Dendritic cell treated with granulocyte-macrophage colony-stimulating factor and Interleukin-4, amounts not matched to agents 40 ng/mL and 50 ng/mL, for 4 days (primary cell): ENCODE measurements around the gene IGSF9B.

Experiments used
- H3K27ac Mint-ChIP-seq: one replicate; pipeline ENCODE4 v1.8.0; 2022; ENCODE audit warnings: mild to moderate bottlenecking, mixed read lengths
- H3K27me3 Mint-ChIP-seq: one replicate; pipeline ENCODE4 v1.8.0; 2022; ENCODE audit warnings: mild to moderate bottlenecking, mixed read lengths
- H3K36me3 Mint-ChIP-seq: one replicate; pipeline ENCODE4 v1.8.0; 2022; ENCODE audit warnings: low read depth, mixed read lengths
- H3K4me1 Mint-ChIP-seq: one replicate; pipeline ENCODE4 v1.8.0; 2022; ENCODE audit warnings: low read depth, mixed read lengths
- H3K4me3 Mint-ChIP-seq: one replicate; pipeline ENCODE4 v1.8.0; 2022; ENCODE audit warnings: mild to moderate bottlenecking, moderate library complexity, mixed read lengths
- H3K9me3 Mint-ChIP-seq: one replicate; pipeline ENCODE4 v1.8.0; 2022; ENCODE audit warnings: mixed read lengths
- intact Hi-C: fragments of 100-400 bp; cut with micrococcal nuclease; formaldehyde crosslinking; loops from one replicate; pipeline ENCODE4 v1.15.0; 2022

The IGSF9B gene

DNA sequence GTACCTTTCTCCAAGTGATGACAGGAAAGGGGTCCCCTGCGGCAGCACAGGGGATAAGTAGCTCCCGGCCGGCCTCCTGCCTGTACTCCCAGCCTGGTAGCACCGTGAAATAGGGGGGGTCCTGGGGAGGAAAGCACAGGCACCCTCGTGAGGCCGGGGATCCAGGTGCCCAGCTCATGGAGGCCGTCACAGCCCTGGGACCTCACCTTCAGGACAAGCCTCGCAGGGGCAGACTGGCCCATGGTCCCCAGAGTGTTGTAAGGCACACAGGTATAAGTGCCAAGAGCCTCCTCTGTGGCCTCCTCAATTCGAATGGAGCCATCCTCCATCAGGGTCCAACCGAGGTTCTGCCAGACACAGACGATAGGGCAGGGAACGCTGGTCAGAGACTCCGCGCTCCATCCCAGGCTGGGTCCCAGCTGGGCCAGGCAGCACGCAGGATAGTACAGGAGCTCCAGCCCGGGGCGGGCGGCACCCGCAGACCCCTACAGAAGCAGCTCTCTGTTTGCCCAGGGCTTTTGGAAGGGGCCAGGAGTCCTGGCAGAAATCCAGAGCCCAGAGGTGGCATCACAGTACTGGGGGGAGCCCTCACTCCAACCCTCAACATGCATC is 25.2 kb downstream of the IGSF9B start:
- peaks cover 5% of the 10 kb centered on the region for H3K27me3 Mint-ChIP-seq
- no peaks in the 10 kb centered on the region for H3K9me3 Mint-ChIP-seq
- intact Hi-C loops, result no loop called here
- no peak overlapping the region for H3K4me3 Mint-ChIP-seq
- no peaks in the 10 kb centered on the region for H3K36me3 Mint-ChIP-seq
- H3K4me1 Mint-ChIP-seq, result peaks cover 5% of the 10 kb centered on the region
- no peak overlapping the region for H3K27ac Mint-ChIP-seq

DNA sequence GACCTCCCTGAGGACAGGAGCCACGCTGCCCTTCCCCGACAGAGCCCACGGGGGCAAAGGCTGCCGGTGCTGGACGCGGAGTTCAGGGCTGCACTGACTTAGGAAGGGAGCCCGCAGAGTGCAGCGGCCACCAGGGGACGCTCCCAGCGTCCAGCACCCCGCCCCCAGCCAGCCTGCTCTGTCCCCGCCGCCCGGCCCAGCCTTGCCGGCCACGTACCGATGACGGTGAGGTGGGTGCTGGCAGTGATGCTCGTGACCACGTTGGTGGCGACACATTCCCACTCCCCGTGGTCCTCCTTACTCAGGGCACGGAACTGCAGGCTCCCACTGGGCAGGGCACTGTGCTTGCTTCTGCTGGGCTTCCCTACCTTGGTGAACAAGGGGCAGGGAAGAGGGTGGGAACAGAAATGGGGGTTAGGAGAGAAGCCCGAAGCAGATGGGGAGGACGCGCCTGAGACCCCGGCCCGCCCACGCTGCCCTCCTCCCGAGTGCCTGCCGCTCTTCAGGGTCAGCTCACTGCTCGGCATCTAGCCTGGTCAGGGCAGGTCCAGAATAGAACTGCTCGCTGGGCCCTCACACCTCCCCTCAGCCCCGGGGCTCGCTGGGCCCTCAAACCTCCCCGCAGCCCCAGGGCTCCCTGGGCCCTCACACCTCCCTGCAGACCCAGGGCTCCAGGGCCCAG is 25.9 kb downstream of the IGSF9B start:
- Mint-ChIP-seq H3K27me3 (peaks cover 5% of the 10 kb centered on the region), H3K27ac (no peak overlapping the region), H3K36me3 (no peaks in the 10 kb centered on the region), H3K4me3 (no peak overlapping the region), H3K9me3 (no peaks in the 10 kb centered on the region), H3K4me1 (peaks cover 5% of the 10 kb centered on the region)
- intact Hi-C loops, result no loop called here

DNA sequence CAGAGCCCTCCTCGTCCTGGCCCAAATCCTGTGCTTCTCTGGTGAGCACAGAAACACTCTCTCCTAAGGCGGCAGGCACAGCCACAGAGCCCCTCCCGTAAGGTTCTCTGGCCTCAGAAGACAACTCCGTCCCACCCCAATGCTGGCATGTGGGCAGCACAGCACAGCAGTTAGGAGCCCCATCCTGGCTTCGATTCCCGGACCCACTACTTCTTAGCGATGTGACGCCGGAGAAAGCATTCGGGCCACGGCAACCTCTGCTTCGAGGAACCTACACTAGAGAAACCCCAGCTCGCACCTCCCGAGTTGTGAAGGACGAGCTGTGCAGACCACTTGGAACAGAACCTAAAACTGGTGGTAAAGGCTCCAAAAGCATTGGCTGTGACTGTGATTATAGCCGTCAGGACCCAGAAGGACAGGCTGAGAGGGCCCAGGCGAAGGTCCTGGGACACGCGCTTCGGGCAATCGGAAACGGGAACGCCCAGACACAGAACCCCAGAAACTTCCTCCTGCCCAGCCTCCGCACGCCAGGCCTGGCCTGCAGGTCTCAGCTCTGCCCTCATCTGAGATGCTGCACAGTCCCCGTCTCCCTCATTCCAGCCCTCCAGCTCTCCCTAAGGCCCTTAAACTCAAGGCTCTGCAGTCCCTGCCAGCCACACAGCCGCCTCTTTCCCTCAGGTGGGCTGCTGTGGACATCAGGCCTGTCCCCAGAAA is 26.6 kb downstream of the IGSF9B start:
- no peak overlapping the region for H3K27ac Mint-ChIP-seq
- intact Hi-C loops, result no loop called here
- peaks cover 5% of the 10 kb centered on the region for H3K4me1 Mint-ChIP-seq
- peaks cover 5% of the 10 kb centered on the region for H3K27me3 Mint-ChIP-seq
- no peaks in the 10 kb centered on the region for H3K36me3 Mint-ChIP-seq
- no peak overlapping the region for H3K4me3 Mint-ChIP-seq
- H3K9me3 Mint-ChIP-seq, result no peaks in the 10 kb centered on the region

DNA sequence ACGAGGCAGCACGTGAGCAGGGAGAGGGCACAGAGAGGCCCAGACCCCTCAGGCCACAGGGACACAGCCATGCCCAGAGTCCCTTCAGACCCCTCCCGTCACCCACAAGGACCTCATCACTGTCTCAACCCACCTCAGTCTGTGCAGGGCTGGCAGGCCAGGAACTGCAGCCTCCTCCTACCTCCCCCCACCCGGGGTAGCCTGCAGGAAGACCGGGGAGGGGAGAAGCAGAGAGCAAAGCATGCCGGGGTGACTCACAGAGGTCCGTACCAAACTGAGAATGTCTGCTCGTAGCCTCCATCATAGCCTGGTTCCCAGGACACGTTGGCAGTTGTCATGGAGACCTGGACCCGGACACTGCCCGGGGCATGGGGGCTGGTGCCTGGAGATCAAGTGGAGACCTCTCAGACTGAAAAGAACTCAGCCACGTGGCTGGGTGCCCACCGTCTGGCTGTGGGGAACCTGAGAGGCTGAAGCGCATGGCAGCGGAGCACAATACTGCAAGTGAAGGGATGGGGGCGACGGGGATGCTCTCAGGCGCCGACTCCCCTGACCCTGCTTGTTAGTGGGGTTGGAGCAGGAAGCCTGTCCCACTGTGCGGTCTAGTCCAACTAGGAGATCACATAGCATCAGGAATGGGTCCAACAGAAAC is 27.2 kb downstream of the IGSF9B start:
- no peaks in the 10 kb centered on the region for H3K9me3 Mint-ChIP-seq
- H3K4me3 Mint-ChIP-seq, result no peak overlapping the region
- intact Hi-C loops, result loop anchor here (5.0 kb wide), 1 partner anchor 208 kb away; no protein-coding TSS in a partner anchor
- peaks cover 5% of the 10 kb centered on the region for H3K27me3 Mint-ChIP-seq
- H3K36me3 Mint-ChIP-seq, result no peaks in the 10 kb centered on the region
- H3K4me1 Mint-ChIP-seq, result peaks cover 5% of the 10 kb centered on the region
- no peak overlapping the region for H3K27ac Mint-ChIP-seq

- Mint-ChIP-seq H3K4me1 (peaks cover 5% of the 10 kb centered on the region), H3K27ac (no peak overlapping the region), H3K9me3 (no peaks in the 10 kb centered on the region), H3K36me3 (no peaks in the 10 kb centered on the region), H3K4me3 (no peak overlapping the region), H3K27me3 (peaks cover 5% of the 10 kb centered on the region)
- intact Hi-C loops, result loop anchor here (5.0 kb wide), 1 partner anchor 209 kb away; no protein-coding TSS in a partner anchor
These were observed 28.1 kb downstream of the IGSF9B start for GRCh38 chr11:133928628-133929059.

DNA sequence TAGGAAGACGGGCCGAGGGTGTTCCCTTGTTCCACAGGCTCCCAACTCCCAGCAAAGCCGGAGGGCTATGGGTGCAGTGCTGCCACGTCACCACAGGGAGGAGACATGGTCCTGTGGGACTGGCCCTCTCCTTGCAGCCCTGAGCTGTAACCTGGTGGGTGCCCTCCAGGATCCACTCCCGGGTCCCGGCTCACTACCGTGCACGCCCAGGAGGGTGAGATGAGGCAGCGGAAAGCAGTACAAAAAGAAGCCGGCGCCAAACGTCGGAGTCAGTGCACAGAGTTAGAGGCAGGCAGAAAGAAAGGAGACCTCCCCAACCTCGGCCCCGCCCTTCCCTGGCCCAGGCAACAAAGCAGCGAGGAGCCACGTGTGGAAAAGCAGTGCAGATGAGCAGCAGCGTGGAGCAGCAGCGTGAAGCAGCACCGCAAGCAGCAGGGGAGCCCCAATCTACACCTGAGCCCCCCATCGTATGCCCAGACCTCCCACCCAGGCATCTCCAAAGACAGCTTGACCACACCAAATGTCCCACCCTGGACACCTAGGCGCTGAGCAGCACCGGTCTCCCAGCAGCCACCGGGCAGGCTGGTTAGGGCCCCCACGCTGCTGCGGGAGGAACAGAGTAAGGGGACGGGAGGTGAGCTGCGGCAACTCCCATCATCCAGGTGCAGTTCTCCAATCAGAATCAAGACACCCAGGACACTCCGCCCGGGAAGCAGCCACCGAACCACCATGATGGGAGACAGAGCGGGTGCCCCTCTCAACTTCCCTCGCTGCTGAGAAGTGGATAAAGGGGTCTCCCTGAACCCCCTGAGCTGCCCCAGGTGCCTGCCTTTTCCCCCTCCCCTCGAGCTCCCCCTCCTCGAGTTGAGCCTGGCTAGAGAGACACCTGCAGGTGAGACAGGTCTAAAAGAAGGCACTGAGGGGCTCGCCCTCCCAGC is 28.8 kb downstream of the IGSF9B start:
- Mint-ChIP-seq H3K9me3 (no peaks in the 10 kb centered on the region), H3K4me1 (peaks cover 5% of the 10 kb centered on the region), H3K36me3 (no peaks in the 10 kb centered on the region), H3K4me3 (no peak overlapping the region), H3K27me3 (peaks cover 5% of the 10 kb centered on the region), H3K27ac (no peak overlapping the region)
- intact Hi-C loops, result loop anchor here (5.0 kb wide), 1 partner anchor 209 kb away; no protein-coding TSS in a partner anchor

DNA sequence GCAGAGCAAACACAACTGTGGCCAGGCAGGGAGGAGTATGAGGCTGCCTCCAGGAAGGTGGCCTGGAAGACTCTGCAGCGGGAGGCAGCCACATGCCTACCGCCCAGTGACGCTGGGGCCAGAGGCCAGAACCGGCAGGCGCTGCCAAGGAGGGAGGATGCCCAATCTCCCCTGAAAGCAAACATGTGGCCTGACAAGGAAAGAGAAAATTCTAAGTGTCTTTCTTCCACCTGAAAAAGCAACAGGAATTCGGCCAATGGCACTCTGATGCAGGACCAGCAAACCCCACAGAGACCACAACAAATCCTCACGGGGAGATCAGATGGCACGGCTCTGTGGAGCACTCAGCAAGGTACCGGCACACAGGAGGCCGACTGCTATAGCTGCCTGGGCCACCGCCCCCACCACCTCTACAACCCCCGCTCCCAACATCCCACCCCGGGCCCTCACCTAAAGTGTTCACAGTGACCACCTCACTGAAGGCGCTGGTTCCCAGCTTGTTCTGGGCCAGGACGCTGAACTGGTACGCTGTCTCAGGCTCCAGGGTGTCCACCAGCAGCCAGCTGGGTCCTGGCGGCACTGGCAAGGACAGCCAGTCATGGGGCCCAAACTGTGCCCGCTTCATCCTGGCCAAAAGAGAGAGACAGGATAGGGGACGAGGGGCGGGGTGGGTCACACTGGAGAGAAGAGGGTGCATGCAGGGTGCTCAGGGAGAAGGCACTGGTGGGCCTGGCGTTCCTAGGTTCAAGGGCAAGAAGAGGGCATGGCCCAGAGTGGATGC is 30.1 kb downstream of the IGSF9B start:
- intact Hi-C loops, result loop anchor here (5.0 kb wide), 1 partner anchor 211 kb away; no protein-coding TSS in a partner anchor
- Mint-ChIP-seq H3K4me3 (no peak overlapping the region), H3K9me3 (no peaks in the 10 kb centered on the region), H3K27me3 (peaks cover 5% of the 10 kb centered on the region), H3K27ac (no peak overlapping the region), H3K4me1 (peaks cover 5% of the 10 kb centered on the region), H3K36me3 (no peaks in the 10 kb centered on the region)

DNA sequence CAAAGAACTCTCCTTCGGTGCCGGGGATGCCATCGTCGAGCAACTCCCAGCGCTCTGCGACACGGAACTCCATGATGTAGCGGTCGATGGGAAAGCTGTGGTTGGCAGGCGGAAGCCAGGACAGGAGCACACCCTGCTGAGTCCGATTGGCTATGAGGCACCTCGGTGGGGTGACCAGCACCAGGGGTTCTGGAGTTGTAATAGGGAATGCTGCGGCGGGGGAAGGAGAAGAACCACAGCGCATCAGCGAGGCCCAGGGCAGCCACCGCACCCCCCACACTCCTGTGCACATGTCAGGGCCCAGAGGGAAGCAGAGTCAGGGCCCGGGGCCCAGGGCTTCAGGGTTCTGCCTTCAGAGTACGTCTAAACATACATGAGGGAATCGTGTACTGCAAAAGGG is 31.0 kb downstream of the IGSF9B start:
- no peaks in the 10 kb centered on the region for H3K36me3 Mint-ChIP-seq
- no peak overlapping the region for H3K27ac Mint-ChIP-seq
- intact Hi-C loops, result loop anchor here (5.0 kb wide), 1 partner anchor 212 kb away; no protein-coding TSS in a partner anchor
- peaks cover 5% of the 10 kb centered on the region for H3K4me1 Mint-ChIP-seq
- H3K27me3 Mint-ChIP-seq, result peaks cover 5% of the 10 kb centered on the region
- H3K4me3 Mint-ChIP-seq, result no peak overlapping the region
- H3K9me3 Mint-ChIP-seq, result no peaks in the 10 kb centered on the region

DNA sequence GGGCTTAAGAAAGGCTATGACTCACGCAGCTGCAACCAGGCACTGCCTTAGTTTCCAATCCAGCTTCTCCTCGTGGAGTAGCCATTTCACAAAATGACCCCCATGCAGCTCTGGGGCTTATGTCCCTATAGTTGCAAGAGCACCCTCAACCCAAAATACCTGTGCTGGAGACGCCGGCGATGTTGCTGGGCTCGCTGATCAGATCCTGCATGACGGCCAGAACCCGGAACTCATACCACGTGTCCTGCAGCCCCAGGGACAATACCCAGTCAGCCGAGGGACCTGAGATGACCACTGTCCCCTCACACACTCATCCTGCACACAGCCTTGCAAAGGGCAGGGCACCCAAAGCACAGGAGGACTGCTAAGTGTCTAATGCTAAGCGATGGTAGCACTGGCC is 32.1 kb downstream of the IGSF9B start:
- H3K27ac Mint-ChIP-seq, result no peak overlapping the region
- H3K27me3 Mint-ChIP-seq, result peaks cover 5% of the 10 kb centered on the region
- H3K9me3 Mint-ChIP-seq, result no peaks in the 10 kb centered on the region
- H3K4me1 Mint-ChIP-seq, result peaks cover 5% of the 10 kb centered on the region
- no peak overlapping the region for H3K4me3 Mint-ChIP-seq
- no peaks in the 10 kb centered on the region for H3K36me3 Mint-ChIP-seq
- intact Hi-C loops, result loop anchor here (5.0 kb wide), 1 partner anchor 213 kb away; no protein-coding TSS in a partner anchor

- no peak overlapping the region for H3K4me3 Mint-ChIP-seq
- H3K27ac Mint-ChIP-seq, result no peak overlapping the region
- H3K4me1 Mint-ChIP-seq, result no peaks in the 10 kb centered on the region
- H3K9me3 Mint-ChIP-seq, result no peaks in the 10 kb centered on the region
- intact Hi-C loops, result no loop called here
- H3K36me3 Mint-ChIP-seq, result no peaks in the 10 kb centered on the region
- H3K27me3 Mint-ChIP-seq, result peaks cover 18% of the 10 kb centered on the region
These were observed 34.5 kb downstream of the IGSF9B start for GRCh38 chr11:133922078-133922870.

DNA sequence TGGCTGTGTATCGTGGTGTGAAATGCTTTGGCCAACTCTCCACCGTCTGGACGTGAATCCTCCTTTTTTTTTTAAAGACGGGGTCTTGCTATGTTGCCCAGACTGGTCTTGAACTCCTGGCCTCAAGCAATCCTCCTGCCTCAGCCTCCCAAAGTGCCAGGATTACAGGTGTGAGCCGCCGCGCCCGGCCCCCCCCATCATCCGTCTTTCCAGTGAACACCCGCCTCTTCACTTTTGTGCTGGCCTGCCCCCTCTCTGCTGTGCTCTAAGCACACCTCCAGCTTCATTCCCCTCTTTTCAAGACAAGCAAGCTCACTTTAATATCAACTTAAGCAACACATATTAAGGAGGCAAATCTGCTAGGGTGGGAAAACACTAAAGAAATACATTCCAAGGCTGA is 35.3 kb downstream of the IGSF9B start:
- no peaks in the 10 kb centered on the region for H3K9me3 Mint-ChIP-seq
- intact Hi-C loops, result no loop called here
- H3K36me3 Mint-ChIP-seq, result no peaks in the 10 kb centered on the region
- no peak overlapping the region for H3K27ac Mint-ChIP-seq
- no peaks in the 10 kb centered on the region for H3K4me1 Mint-ChIP-seq
- H3K27me3 Mint-ChIP-seq, result peaks cover 17% of the 10 kb centered on the region
- H3K4me3 Mint-ChIP-seq, result no peak overlapping the region

DNA sequence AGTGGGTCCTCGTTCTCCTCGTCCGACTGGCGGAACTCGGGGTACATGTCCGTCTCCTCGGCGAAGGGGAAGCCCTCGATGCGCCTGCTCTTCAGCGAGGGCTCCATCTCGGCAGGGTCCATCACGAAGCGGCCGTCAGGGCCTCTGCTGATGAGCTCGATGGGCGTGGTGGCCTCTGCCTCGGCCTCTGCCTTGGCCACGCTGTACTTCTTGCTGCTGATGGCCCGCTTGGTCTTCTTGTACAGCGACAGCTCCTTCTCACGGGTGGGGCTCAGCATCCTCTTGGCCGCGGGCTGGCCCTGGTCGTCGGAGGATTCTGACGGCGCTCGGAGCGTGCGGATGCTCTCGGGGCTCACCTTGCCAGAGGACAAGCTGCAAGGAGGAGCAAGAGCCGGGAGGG is 35.7 kb downstream of the IGSF9B start:
- no peak overlapping the region for H3K27ac Mint-ChIP-seq
- H3K36me3 Mint-ChIP-seq, result no peaks in the 10 kb centered on the region
- H3K27me3 Mint-ChIP-seq, result peaks cover 20% of the 10 kb centered on the region
- no peaks in the 10 kb centered on the region for H3K9me3 Mint-ChIP-seq
- H3K4me1 Mint-ChIP-seq, result no peaks in the 10 kb centered on the region
- H3K4me3 Mint-ChIP-seq, result no peak overlapping the region
- intact Hi-C loops, result no loop called here
